Loucy (cell line): ENCODE data around the gene GOLIM4.

Source experiments
- CTCF ChIP-seq: fragments of 200-600 bp; sonication (generic); conservative IDR thresholded peaks from 2 replicates; pipeline ENCODE4 v1.5.1; 2014; ENCODE audit warnings: mild to moderate bottlenecking, antibody characterized with exemption, low read length
- EZH2phosphoT487 ChIP-seq: fragments of 200-600 bp; IDR thresholded peaks from 2 replicates; pipeline ENCODE4 v1.6.1; 2018; ENCODE audit warnings: antibody characterized with exemption, mild to moderate bottlenecking, moderate library complexity, borderline replicate concordance

GRCh38 chr3:168094580-168094876 is 1.2 kb downstream of the GOLIM4 start:
- TF ChIP-seq CTCF (no peak), EZH2phosphoT487 (no peak)
